ENCODE measurements around the gene NKIRAS2.

The NKIRAS2 gene

DNA sequence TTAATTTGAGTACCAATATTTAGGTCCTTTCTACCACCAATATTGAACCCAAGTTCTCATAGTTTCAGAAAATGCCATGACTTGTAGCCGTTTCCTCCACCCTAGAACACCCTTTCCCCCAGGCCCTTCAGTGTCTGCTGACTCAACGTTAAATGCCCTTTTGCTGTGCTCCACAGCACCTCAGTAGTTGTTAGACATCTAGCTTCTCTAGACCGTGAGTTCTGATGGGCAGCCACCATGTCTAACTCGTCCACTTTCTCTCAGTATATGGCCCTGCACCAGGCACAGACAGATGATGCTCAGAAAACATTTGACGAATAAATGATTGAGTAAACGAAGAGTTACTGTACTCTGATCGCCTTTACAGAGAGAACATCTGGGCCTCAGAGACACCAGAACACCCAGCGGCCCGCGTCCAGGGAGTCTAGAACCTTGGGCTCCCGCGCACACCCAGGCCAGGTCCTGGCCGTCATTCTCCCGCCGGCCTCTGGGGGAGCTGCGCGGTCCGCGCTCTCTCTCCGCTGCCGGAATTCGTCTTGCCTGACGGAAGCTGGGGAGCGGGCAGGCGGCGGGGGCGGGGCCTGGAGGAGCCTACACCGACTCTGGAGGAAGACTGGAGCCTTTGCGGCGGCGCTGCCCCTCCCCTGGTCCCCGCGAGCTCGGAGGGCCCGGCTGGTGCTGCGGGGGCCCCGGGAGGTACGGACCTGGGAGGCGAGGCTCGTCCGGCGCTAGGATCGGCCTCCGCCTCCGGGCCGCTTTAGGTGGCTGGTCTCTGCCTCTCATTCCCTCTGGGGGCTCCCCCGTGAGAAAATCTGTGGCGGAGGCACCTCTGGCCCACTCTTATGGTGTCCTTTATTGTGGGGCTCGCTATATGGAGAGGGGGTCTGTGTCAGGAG, at the start of gene NKIRAS2:
TSS of gene NKIRAS2 (plus strand) at position 582 of the 896 bp plus-strand sequence. CDS start 1,488 bp downstream, outside the sequence.
- DNase-seq (ENCODE audit: low spot score): peak; percentile 93

DNA sequence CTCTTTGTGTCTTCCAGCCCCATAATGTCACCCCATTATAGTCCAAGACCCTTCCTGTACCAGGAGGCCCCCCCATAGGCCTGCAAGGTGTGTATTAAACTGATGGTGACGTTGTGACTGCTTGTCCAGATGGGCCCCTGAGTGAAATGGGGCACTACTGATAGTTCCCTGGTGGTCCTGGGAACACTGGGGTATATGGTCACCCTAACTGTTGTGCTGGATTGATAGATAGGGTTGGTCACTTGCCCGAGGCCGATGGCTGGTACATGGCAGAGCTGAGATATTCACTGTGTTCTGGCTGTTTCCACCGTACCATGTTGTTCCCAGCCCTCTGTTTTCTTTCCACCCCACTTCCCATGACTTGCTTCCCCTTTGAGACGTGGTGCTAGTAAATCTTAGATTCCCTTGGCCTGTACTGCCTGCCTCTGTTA, 49.0 kb upstream of the NKIRAS2 start:
- DNase-seq (ENCODE audit: low spot score): no peak

DNA sequence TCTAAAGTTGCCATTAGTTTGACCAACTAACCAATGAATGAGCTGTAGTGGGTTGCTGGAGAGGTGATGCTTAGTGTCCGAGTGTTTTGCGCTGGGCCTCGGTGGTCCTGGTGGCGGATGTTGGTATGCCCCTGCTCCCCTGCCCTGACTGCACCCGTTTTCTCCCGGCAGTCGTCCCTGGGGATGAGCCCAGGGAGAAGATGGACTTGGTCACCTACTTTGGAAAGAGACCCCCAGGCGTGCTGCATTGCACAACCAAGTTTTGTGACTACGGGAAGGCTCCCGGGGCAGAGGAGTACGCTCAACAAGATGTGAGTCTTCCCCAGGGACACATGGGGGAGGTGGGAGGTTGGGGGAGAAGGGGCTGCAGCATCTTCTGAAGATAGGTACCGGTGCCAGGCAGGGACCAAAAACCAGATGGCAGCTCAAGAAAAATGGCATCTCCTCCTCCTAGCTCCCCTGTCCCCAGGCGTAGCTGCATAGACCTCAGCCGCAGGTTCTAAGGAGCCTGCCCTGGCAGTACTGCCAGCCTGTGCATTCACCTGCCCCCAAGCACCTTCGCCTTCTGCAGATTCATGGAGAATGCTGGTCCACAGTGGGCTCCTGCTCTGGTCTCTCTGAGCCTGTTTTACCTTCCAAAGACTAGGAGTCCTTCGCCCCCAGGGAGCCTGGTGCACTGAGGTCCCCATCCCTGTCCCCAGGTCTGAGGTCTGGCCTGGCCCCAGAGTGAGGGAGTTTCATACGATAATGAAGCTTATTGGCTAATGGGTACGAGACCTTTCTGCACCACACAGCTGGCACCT, 48.0 kb upstream of the NKIRAS2 start:
- no peak for DNase-seq (ENCODE audit: low spot score)

DNA sequence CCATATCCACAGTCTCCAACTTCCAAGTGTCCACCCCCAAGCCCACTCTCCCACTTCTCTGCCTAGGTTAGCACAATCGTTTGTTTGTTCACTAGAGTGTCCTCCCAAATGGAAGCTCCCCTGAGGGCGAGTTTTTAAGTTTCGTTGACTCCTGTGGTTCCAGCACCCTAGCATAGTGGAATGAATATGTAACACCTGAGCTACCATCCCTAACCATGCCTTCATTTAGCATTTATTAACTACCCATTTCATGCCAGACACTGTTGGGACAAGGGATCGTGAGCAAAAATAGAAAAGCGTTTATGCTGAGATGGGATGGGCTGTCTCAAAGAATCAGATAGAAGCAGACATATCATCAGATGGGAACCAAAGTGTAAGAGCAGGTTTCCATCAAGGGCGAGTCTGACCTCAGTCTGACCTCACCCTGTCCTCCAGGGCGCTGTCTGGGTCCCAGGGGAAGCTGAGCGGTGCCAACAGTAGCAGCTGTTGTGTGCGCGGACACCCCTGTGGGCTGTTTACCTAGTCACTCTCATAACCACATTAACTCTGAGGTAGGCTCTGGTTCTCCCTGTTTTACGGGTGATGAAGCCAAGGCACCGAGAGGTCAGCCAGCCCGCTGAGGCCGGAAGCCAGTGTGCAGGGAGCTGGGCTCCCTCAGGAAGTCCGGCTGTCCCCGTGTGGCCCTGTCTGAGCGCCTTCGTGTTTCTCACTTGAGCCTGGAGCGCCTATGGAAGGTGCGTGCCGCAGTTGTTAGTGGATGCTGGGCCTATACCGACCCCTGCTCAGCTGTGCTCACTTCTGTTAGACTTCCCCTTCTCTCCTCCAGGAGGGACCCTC, 47.1 kb upstream of the NKIRAS2 start:
- DNase-seq (ENCODE audit: low spot score): peak; percentile 41

DNA sequence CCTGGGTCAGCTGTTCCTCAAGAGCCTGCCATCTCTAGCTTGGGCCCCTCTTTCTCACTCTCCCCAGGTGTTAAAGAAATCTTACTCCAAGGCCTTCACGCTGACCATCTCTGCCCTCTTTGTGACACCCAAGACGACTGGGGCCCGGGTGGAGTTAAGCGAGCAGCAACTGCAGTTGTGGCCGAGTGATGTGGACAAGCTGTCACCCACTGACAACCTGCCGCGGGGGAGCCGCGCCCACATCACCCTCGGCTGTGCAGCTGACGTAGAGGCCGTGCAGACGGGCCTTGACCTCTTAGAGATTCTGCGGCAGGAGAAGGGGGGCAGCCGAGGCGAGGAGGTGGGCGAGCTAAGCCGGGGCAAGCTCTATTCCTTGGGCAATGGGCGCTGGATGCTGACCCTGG, 46.5 kb upstream of the NKIRAS2 start:
- DNase-seq (ENCODE audit: low spot score): no peak

DNA sequence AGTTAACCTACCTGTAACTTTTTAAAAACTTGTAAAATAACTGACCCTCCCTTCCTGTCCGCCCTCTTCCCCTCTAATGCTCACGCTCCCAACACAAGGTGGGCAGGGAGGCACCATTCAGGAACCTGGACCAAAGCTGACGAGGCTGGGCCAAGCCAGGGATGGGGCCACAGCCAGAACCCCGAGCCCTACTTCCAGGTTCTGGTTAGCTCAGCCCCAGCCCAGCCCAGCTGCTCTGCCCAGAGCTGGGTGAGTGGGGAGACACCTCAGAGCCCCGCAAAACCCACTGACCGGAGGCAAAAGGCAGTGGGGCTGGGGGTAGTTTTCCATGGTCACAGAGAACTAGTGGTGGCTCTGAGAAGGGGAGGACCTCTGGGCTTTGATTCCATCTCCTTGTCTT, 45.9 kb upstream of the NKIRAS2 start:
- no peak for DNase-seq (ENCODE audit: low spot score)

DNA sequence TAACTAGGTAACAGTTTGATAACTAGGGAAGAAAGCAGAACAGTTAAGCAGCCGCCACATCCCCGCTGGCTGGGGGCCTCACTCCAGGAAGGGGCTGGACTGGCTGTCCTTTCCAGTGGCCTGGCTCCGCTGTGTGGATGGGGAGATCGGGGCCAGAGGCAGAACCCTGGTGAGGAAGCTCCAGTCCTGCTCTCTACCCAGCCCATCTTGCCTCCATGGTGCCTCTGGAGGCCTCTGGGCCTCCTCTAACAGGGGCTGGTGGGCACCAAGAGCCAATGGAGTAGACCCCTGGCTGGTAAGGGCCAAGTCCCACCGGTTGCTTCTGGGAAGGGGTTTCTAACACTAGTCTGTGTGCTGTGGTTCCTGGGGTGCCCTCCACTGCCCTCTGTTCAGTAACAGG, 45.2 kb upstream of the NKIRAS2 start:
- no peak for DNase-seq (ENCODE audit: low spot score)

DNA sequence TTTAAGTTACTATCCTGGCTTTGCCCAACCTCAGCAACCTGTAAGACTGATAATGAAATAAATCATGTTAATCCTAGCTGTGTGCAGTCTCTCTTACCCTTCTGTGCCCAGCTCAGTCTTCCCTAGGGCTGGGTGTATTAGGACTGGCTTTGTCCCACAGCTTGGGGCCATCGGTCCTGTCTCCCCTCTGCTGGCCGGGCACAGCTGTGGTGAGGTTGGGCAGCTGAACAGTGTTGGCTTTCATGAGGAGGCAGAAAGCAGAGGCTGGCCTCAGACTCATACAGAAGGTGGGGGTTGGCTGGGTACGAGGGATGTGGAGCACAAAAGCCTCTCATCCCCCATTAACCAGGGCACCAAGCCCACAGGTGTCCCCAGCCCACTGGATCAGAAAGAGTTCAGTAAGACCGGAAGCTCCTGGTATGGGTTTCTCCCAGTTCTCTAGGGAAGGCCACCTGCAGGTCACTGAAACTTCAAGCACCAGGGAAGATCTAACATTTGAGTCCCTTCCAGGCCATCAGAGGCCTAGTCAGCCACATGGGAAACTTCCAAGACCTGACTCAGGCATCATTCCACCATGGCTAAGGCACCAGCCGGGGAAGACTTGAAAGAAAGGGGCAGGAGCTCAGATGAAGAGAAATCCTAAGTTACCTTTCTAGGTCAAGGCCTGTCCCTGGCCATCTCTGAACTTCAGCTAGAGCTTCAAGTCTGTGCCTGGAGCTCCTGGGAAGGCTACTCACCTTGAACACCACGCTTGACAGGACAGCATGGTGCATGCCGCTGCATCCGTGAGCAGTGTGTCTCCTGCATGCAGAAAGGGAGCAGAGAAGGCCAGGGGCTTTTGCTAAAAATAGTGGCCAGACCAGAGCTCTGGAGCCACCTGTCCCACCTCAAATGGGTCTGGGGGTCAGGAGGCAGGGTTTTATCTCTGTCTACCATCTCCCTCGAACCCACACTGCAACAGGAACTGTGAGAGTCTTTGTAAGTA, 44.5 kb upstream of the NKIRAS2 start:
- no peak for DNase-seq (ENCODE audit: low spot score)

DNA sequence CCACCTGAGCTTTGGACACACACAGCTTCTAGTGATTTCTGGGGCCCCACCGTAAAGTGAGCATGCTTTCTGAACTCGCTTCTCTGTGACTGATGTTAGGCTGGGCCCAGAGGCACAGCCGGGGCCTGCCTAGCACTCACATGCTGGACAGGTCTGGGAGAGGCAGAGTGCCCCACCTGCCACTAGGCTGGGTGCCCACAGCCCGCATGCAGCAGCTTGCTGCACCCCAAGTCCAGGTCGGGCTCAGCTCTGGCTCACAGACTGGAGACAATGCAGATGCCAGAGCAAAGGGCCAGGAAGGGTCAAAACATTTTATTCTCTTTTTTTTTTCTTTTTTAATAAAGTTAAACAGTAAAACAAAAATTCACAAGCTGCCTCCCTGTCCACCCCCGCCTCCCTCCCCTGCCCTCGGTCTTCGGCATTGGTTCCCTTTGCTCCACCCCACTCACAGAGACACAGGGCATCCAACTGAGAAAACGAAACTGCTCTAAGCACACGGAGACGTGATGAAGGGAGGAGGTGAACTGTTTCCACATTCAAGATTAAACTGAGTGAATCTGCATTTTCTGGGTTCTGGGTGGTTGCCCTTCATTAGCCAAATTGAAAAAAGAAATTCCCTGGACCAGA, 43.6 kb upstream of the NKIRAS2 start:
- no peak for DNase-seq (ENCODE audit: low spot score)

DNA sequence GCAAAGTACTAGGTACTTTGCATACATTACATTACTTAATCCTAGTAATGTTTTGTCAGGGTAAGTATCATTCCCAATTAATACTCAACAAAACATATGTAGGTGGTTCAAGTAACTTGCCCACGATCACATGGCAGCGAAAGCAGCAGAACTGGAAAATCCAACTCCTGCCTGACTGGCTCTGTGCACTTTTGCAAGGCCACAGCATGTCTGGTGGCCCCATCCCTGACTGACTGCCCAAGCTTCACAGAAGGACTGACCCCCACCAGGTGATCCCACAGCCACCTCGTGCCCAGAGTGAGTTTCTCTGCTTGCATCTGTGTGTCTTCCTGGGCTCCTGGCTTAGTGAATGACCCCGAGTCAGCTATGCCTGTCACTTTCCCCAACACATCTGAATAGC, 41.9 kb upstream of the NKIRAS2 start:
- no peak for DNase-seq (ENCODE audit: low spot score)

DNA sequence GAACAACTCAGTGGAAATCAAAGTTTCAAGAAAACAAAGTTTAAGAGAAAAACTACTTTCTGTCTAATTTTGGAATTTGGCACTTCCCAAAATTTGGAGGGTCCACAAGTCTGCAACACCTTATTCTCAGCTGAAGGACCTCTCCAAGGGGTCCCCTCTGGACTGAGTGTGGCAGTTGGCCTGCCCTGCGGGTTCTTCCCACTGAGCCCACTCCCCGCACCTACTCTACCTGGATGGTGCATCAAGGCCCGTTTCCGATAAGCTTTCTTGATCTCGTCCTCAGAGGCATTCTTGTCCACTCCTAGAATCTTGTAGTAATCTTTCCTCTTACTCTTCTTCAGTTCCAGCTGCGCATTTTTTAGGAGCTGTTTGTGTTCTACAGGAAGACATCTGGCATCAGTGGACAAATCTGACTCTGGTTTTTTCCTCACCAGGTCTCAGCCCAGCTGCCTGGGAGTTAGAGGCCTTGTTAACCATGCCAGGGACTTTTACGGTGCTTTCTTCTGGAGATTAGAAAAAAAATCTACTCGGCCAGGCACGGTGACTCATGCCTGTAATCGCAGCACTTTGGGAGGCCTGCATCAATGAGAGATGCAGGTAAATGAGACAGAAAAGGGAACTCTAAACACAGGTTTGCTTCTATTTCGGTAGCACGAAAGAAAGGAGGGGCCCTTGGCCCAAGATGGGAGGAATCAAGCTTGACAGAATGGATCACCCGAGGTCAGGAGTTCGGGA, 37.7 kb upstream of the NKIRAS2 start:
- no peak for DNase-seq (ENCODE audit: low spot score)

DNA sequence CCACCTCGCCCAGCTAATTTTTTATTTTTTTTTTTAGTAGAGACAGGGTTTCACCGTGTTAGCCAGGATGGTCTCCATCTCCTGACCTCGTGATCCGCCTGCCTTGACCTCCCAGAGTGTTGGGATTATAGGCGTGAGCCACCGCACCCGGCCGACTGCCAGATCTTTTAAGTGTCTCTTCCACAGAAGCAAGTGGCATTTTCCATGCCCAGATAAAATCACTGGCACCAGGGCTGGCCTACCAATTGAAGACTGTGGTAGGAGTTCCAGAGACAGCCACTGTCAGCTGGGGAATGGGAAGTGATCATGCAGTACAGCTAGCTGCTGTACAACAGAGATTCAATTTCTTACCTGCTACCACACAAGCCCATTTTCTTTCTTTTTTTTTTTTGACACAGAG, 35.4 kb upstream of the NKIRAS2 start:
- no peak for DNase-seq (ENCODE audit: low spot score)

DNA sequence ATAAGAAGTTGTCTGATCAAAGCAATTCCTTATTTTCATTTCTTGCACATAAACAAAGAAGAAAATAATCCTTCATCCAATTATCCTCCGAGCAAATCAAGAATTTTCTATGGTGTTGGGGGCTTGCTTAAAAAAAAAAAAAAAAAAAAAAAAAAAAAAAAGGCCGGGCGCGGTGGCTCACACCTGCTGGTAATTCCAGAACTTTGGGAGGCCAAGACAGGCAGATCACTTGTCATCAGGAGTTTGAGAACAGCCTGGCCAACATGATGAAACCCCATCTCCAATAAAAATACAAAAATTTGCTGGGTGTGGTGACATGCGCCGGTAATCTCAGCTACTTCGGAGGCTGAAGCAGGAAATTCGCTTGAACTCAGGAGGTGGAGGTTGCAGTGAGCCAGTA, 34.0 kb upstream of the NKIRAS2 start:
- no peak for DNase-seq (ENCODE audit: low spot score)

DNA sequence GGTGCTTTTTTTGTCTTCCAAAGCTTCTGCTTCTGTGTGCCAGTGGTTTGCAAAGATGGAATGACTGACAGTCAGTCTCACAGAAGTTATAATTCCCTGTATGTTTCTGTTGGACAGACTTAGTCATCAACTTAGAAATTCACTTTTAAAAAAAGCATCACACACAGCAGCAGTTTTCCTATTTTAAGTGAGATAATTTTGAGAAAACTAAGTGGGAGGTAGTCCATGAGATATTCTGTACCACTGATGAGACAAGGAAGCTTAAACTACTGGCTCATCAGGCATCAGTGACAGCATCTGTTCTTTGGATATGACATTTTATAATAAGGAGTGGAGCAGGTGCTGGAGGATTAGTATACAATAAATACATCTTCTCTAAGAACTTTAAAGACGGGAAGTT, 33.3 kb upstream of the NKIRAS2 start:
- DNase-seq (ENCODE audit: low spot score): no peak

DNA sequence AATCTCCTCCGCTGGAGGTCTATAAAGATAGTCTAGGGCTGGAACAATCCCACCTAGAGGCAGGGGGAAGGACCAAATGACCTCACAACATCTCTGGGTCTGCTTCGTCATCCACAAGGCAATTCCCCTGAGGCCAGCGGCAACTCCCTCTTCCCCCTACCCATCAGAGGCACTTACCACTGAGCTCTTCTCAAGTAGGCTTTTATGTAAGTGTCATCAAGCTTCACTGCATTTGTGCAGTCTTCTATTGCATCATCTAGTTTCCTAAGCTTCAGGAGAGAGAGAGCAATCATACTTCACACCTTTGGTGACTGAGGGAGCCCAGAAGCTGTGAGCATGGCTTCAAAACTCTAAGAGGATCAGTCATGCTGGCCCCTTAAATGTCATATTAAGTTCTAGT, 32.2 kb upstream of the NKIRAS2 start:
- DNase-seq (ENCODE audit: low spot score): no peak

DNA sequence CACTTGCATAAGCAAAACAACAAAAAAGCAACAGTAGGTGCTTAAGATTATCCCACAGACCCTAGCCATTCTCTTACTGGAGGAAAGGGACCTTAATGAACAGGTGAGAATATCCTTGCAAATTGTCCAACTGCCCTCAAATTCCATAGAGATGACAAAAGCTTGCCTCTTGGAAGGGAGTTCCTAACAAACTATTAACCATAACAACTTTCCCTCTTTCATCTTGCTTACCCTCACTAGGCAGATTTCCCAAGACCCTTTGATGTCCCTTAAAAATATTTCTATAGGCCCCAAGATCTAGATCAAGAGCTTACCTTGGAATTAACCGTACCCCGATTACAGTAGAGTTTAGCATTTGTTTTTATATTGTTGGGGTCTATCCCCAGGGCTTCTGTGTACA, 31.5 kb upstream of the NKIRAS2 start:
- no peak for DNase-seq (ENCODE audit: low spot score)

DNA sequence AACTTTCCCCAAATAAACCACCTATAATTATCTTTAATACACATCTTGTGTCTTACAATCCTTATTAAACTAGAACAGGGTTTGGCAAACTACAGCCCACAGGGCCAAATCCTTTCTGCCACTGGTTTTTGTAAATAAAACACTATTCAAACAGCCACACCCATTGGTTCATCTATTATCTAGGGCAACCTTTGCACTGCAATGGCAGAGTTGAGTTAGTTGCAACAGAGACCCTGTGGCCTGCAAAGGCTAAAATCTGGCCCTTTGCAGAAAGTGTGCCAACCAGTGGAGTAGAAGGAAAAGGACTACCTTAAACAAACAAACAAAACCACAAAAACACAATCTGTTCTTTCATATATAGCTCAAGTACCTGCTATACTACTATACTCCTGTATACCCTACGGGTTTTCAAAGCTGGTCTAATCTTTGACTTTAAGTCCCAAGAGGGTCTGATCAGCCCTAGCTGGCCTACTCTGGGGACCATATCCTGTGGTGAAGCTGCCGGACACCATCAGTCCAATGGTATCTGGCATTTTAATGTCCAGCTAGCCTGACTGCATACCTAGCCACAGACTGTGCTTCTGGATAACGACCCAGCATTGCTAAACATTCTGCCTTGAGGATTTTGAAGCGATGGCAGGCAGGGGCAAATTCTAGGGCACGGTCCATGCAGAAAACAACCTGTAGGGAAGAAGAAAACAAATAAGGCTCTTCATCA, 30.0 kb upstream of the NKIRAS2 start:
- DNase-seq (ENCODE audit: low spot score): no peak

DNA sequence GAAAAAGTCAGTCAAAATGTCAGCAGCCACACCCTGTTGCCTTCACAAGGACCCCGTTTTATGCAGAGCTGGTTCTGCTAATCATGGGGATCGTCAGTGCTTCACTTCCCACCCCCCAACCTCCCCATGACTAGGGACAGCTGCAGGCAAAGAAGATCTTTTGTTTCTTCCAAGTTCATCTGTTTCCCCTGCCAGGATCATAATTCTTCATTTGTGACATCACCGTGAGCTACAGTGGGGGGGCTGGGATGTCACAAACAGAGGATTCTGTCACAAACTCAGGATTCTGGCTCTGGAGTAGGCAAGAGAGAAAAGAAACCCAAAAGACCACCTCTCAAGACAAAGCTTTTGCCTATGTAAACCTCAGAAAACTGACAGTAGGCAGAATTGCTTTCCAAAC, 27.3 kb upstream of the NKIRAS2 start:
- no peak for DNase-seq (ENCODE audit: low spot score)

DNA sequence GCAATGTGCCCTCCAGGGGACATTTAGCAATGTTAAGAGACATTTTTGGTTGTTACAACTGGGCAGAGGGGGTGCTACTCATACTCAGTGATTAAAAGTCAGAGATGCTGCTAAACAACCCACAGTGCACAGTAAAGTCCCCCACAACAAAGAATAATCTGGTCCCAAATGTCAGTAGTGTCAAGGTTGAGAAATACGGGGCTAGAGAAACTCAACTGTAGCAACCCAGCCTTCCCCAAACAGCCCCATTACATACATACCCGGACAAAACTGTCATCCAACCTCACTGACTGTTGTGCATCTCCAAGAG, 23.1 kb upstream of the NKIRAS2 start:
- no peak for DNase-seq (ENCODE audit: low spot score)

Measured in NAMALWA (cell line).